HepG2 (cell line): ENCODE data around the gene DEFB131A. TPM values are rescaled to one million over a fixed set of nuclear protein-coding genes. Genes with fewer than 3 reads are reported as not detected.
"Not testable (repeated sequence)": the region's sequence is repeated elsewhere in the genome, so short reads cannot be mapped to it uniquely, and the experiment has no call there.

ENCODE experiments used
- ATAC-seq: fragments of 200-7000 bp; cut with Tn5 transposase; 3 replicates; pipeline ENCODE4 v1.9.1; 2020; ENCODE audit warnings: mild to moderate bottlenecking, moderate library complexity
- BruUV-seq: library from RNA; stranded (reverse); fragments of 400-500 nt; replicated peaks from 2 replicates; lab custom pipeline; 2021; lab: Mats Ljungman, UMichigan
- CTCF ChIA-PET: fragments of 300-600 bp; formaldehyde crosslinking; extraction: SDS; loops from one replicate; lab custom pipeline; 2021; ENCODE audit warnings: low total read pairs, inconsistent platforms, low intra/inter-chr PET ratio; lab: Yijun Ruan, JAX
- POLR2A ChIA-PET: fragments of 350-600 bp; sonication (Branson Sonifier 250); formaldehyde crosslinking; loops from one replicate; lab custom pipeline; 2020; ENCODE audit warnings: antibody characterized with exemption, inconsistent platforms; lab: Yijun Ruan, JAX
- DNase-seq: peaks from one replicate; pipeline ENCODE4 v3.0.0-alpha.2; 2015; ENCODE audit warnings: low spot score
- FAIRE-seq: peaks from 3 replicates; lab custom pipeline; 2011; peaks lifted over from hg19 to GRCh38; lab: Jason Lieb, UNC
- H2AFZ ChIP-seq: one replicate; pipeline ENCODE4 v1.6.1; 2011; ENCODE audit warnings: low read length, inconsistent platforms
- H3K27ac ChIP-seq: fragments of 300-600 bp; 3 replicates; pipeline ENCODE4 v1.8.0; 2011; ENCODE audit warnings: mixed run types, mild to moderate bottlenecking, mixed read lengths, low read length, inconsistent platforms; ENCODE audit not compliant: insufficient read depth; ENCODE audit errors: extremely low read length
- H3K27me3 ChIP-seq, 2 experiments: fragments of 200-600 bp in 1 of 2; 2 replicates in 1 of 2; 3 replicates in 1 of 2; pipeline versions ENCODE4 v1.6.0 to v1.8.0; 2011; ENCODE audit warnings: low read length in 2 of 2, mild to moderate bottlenecking in 2 of 2, moderate library complexity in 2 of 2, inconsistent platforms in 1 of 2; ENCODE audit not compliant: insufficient read depth in 2 of 2, control insufficient read depth in 1 of 2
- H3K36me3 ChIP-seq, 2 experiments: fragments of 200-600 bp in 1 of 2; replicated peaks in 1 of 2; 2 replicates in 1 of 2; 3 replicates in 1 of 2; pipeline versions ENCODE4 v1.5.1 to v1.8.0; 2011; ENCODE audit warnings: low read length in 2 of 2, inconsistent platforms in 1 of 2; ENCODE audit not compliant: insufficient read depth in 2 of 2, control insufficient read depth in 1 of 2
- H3K4me1 ChIP-seq: 2 replicates; pipeline ENCODE4 v1.5.1; 2012; ENCODE audit warnings: low read length, inconsistent platforms; ENCODE audit not compliant: insufficient read depth
- H3K4me2 ChIP-seq: 2 replicates; pipeline ENCODE4 v1.6.0; 2011; ENCODE audit warnings: low read depth, low read length, inconsistent platforms
- H3K4me3 ChIP-seq, 3 experiments: fragments of 200-600 bp in 1 of 3; sonication (generic), shearing (Covaris generic) in 1 of 3; replicated peaks in 1 of 3; 2 replicates each; pipeline ENCODE4 v1.5.1; 2011 to 2016; ENCODE audit warnings: low read length in 3 of 3, inconsistent platforms in 2 of 3, low read depth in 2 of 3, mild to moderate bottlenecking in 2 of 3, control low read depth in 1 of 3, mixed read lengths in 1 of 3; ENCODE audit not compliant: insufficient read depth in 1 of 3
- H3K79me2 ChIP-seq: one replicate; pipeline ENCODE4 v1.6.1; 2011; ENCODE audit warnings: low read length, inconsistent platforms; ENCODE audit not compliant: insufficient read depth
- H3K9ac ChIP-seq: 2 replicates; pipeline ENCODE4 v1.6.0; 2011; ENCODE audit warnings: mild to moderate bottlenecking, low read depth, low read length, inconsistent platforms; ENCODE audit not compliant: insufficient read depth
- H3K9me3 ChIP-seq: 2 replicates; pipeline ENCODE4 v1.5.1; 2012; ENCODE audit warnings: mild to moderate bottlenecking, low read length
- H4K20me1 ChIP-seq: 2 replicates; pipeline ENCODE4 v1.6.0; 2011; ENCODE audit warnings: inconsistent platforms, mild to moderate bottlenecking, low read length, moderate library complexity; ENCODE audit not compliant: insufficient read depth
- BCL6 ChIP-seq: IDR thresholded peaks from 2 replicates; pipeline ENCODE4 v1.6.1; 2016; ENCODE audit warnings: missing genetic modification reagents, missing compliant biosample characterization
- GATAD2A ChIP-seq: IDR thresholded peaks from 2 replicates; pipeline ENCODE4 v1.6.1; 2016
- HNF4G ChIP-seq, 2 experiments: sonication (generic) in 1 of 2; formaldehyde crosslinking in 1 of 2; IDR thresholded peaks; 2 replicates each; pipeline versions ENCODE4 v1.4.0 to v1.6.1; 2011 to 2020; ENCODE audit warnings: borderline replicate concordance in 2 of 2, low read depth in 2 of 2, mild to moderate bottlenecking in 2 of 2, low read length in 1 of 2, missing genetic modification reagents in 1 of 2, moderate library complexity in 1 of 2
- HOXA3 ChIP-seq: sonication (generic); formaldehyde crosslinking; IDR thresholded peaks from 2 replicates; pipeline ENCODE4 v1.5.0; 2020; ENCODE audit warnings: missing genetic modification reagents
- RXRB ChIP-seq: IDR thresholded peaks from 2 replicates; pipeline ENCODE4 v1.6.1; 2016; ENCODE audit warnings: borderline replicate concordance, missing genetic modification reagents, missing compliant biosample characterization
- SALL1 ChIP-seq: sonication (generic); formaldehyde crosslinking; IDR thresholded peaks from 2 replicates; pipeline ENCODE4 v1.8.0; 2022; ENCODE audit warnings: mild to moderate bottlenecking, missing genetic modification reagents
- WGBS: methylation state at CpG from one replicate; pipeline ENCODE4 v1.1.6; 2017; ENCODE audit warnings: low lambda C conversion rate; 5-methylcytosine and 5-hydroxymethylcytosine counted together
- in situ Hi-C: cut with HindIII; loops from 2 replicates; pipeline ENCODE4 v1.10.0; 2017; ENCODE audit warnings: low pct_unique_long_range_greater_than_20kb; ENCODE audit not compliant: extremely low pct_ligation_motif_present
- intact Hi-C: fragments of 100-400 bp; cut with micrococcal nuclease; formaldehyde crosslinking; loops from one replicate; pipeline ENCODE4 v1.10.0; 2022; ENCODE audit not compliant: unreplicated experiment
- polyA plus RNA-seq, 8 experiments: library from polyadenylated mRNA; depleted of rRNA in 3 of 8; stranded (reverse) in 7 of 8; unstranded in 1 of 8; fragments of >200 nt; fragmentation: Illumina TruSeq in 4 of 8; extraction: Trizol in 4 of 8; gene quantifications; 2 replicates each; pipeline versions ENCODE4 v1.2.1 to v1.2.3, GENCODE V29; 2011 to 2016; ENCODE audit warnings: low read depth in 4 of 8, missing spikeins in 1 of 8, mixed read lengths in 1 of 8; ENCODE audit not compliant: insufficient read depth in 1 of 8
- total RNA-seq, 5 experiments: library from RNA; depleted of rRNA; stranded (reverse); fragments of >200 nt; fragmentation: Illumina TruSeq; extraction: Trizol; gene quantifications; 2 replicates each; pipeline ENCODE4 v1.2.3, GENCODE V29; 2016; ENCODE audit warnings: low read depth in 1 of 5
- TF ChIP-seq, protein P1 (sequence below): sonication (generic); formaldehyde crosslinking; conservative IDR thresholded peaks from 2 replicates; pipeline ENCODE4 v1.4.0; 2020; ENCODE audit warnings: mild to moderate bottlenecking, missing genetic modification reagents, moderate library complexity
- TF ChIP-seq, protein P2 (sequence below): IDR thresholded peaks from 2 replicates; pipeline ENCODE4 v1.4.0; 2020; ENCODE audit warnings: mild to moderate bottlenecking, missing genetic modification reagents

Gene DEFB131A
- total and polyA plus RNA-seq, 2 of the 13 experiments (the other 11 are each of a cell fraction or from before 2014, with no cell fraction given), result not detected

DNA sequence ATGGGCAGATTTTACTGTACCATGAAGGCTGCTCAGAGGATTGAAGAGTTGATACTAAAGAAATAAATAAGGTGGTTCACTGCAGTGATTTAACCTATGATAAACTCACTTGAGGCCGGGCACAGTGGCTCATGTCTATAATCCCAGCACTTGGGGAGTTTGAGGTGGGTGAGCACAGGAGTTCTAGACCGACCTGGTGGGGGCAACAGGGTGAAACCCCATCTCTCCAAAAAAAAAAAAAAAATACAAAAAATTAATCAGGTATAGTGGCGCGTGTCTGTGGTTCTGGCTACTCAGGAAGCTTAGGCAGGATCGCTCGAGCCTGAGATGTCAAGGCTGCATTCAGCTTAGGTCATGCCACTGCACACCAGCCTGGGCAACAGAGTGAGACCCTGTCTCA, 467 bp downstream of the DEFB131A start:
- WGBS, result 15% methylated on average over 6 of the region's 6 CpGs
- H2AFZ ChIP-seq, H3K4me1 ChIP-seq, intact Hi-C loops, CTCF ChIA-PET, H3K4me3 ChIP-seq, DNase-seq, in situ Hi-C loops, H3K9me3 ChIP-seq, H3K79me2 ChIP-seq, H3K27me3 ChIP-seq, ATAC-seq, H4K20me1 ChIP-seq, FAIRE-seq, H3K9ac ChIP-seq, H3K4me2 ChIP-seq, POLR2A ChIA-PET, H3K27ac ChIP-seq, BruUV-seq, H3K36me3 ChIP-seq: not testable (repeated sequence)

DNA sequence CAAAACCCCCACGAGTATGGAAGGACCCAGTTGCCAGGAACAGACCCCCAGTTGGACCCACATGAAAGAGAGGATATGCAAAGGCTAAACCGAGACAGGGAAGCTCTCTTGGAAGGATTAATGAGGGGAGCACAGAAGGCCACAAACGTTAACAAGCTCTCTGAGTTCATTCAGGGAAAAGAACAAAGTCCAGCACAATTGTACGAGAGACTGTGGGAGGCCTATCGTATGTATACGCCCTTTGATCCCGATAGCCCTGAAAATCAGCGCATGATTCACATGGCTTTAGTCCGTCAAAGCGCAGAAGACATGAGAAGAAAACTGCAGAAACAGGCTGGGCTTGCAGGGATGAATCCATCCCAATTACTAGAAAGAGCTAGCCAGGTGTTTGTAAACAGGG, 8.0 kb downstream of the DEFB131A start:
- POLR2A ChIA-PET, H3K36me3 ChIP-seq, H3K9ac ChIP-seq, H3K27ac ChIP-seq, ATAC-seq, CTCF ChIA-PET, H3K9me3 ChIP-seq, H3K79me2 ChIP-seq, in situ Hi-C loops, H4K20me1 ChIP-seq, BruUV-seq, FAIRE-seq, H3K4me3 ChIP-seq, H3K27me3 ChIP-seq, H2AFZ ChIP-seq, intact Hi-C loops: not testable (repeated sequence)
- DNase-seq, result peak; percentile 45
- Histone ChIP-seq H3K4me1 (peaks cover 29% of the 10 kb centered on the region), H3K4me2 (peak overlapping the region; percentile 45; the same call in 1 of the 2 replicates)
- 2% methylated on average over 10 of the region's 10 CpGs for WGBS
- TF ChIP-seq HNF4G (IDR thresholded peaks at IDR 0.05; ENCODE audit: borderline replicate concordance, low read depth, low read length) (peak; percentile 34; the same call in 1 of the 2 replicates), HNF4G (CRISPR knock-in tag; IDR thresholded peaks at IDR 0.05; ENCODE audit: borderline replicate concordance, low read depth) (peak; percentile 37; the same call in 1 of the 2 replicates), BCL6 (CRISPR knock-in tag) (peak; percentile 17; the same call in 1 of the 2 replicates), HOXA3 (CRISPR knock-in tag) (0 out of 2 replicates have a peak, but pooled peaks have one; percentile 12), GATAD2A (peak; percentile 12; the same call in 1 of the 2 replicates), RXRB (CRISPR knock-in tag) (peak; percentile 68), SALL1 (CRISPR knock-in tag) (peak; percentile 26; the same call in 1 of the 2 replicates)
- TF ChIP-seq, protein P1, sequence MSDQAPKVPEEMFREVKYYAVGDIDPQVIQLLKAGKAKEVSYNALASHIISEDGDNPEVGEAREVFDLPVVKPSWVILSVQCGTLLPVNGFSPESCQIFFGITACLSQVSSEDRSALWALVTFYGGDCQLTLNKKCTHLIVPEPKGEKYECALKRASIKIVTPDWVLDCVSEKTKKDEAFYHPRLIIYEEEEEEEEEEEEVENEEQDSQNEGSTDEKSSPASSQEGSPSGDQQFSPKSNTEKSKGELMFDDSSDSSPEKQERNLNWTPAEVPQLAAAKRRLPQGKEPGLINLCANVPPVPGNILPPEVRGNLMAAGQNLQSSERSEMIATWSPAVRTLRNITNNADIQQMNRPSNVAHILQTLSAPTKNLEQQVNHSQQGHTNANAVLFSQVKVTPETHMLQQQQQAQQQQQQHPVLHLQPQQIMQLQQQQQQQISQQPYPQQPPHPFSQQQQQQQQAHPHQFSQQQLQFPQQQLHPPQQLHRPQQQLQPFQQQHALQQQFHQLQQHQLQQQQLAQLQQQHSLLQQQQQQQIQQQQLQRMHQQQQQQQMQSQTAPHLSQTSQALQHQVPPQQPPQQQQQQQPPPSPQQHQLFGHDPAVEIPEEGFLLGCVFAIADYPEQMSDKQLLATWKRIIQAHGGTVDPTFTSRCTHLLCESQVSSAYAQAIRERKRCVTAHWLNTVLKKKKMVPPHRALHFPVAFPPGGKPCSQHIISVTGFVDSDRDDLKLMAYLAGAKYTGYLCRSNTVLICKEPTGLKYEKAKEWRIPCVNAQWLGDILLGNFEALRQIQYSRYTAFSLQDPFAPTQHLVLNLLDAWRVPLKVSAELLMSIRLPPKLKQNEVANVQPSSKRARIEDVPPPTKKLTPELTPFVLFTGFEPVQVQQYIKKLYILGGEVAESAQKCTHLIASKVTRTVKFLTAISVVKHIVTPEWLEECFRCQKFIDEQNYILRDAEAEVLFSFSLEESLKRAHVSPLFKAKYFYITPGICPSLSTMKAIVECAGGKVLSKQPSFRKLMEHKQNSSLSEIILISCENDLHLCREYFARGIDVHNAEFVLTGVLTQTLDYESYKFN (CRISPR knock-in tag), result 0 out of 2 replicates have a peak, but pooled peaks have one; percentile 11
- TF ChIP-seq, protein P2, sequence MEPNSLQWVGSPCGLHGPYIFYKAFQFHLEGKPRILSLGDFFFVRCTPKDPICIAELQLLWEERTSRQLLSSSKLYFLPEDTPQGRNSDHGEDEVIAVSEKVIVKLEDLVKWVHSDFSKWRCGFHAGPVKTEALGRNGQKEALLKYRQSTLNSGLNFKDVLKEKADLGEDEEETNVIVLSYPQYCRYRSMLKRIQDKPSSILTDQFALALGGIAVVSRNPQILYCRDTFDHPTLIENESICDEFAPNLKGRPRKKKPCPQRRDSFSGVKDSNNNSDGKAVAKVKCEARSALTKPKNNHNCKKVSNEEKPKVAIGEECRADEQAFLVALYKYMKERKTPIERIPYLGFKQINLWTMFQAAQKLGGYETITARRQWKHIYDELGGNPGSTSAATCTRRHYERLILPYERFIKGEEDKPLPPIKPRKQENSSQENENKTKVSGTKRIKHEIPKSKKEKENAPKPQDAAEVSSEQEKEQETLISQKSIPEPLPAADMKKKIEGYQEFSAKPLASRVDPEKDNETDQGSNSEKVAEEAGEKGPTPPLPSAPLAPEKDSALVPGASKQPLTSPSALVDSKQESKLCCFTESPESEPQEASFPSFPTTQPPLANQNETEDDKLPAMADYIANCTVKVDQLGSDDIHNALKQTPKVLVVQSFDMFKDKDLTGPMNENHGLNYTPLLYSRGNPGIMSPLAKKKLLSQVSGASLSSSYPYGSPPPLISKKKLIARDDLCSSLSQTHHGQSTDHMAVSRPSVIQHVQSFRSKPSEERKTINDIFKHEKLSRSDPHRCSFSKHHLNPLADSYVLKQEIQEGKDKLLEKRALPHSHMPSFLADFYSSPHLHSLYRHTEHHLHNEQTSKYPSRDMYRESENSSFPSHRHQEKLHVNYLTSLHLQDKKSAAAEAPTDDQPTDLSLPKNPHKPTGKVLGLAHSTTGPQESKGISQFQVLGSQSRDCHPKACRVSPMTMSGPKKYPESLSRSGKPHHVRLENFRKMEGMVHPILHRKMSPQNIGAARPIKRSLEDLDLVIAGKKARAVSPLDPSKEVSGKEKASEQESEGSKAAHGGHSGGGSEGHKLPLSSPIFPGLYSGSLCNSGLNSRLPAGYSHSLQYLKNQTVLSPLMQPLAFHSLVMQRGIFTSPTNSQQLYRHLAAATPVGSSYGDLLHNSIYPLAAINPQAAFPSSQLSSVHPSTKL (CRISPR knock-in tag), result peak; percentile 27; the same call in 1 of the 2 replicates
